D721Med (cell line): Measurements from ENCODE around the gene TLR10.
A peak's percentile ranks its signal among the peaks of the same experiment; 100 is the strongest.

Source experiments
- DNase-seq: peaks from one replicate; pipeline ENCODE4 v3.0.0; 2011; ENCODE audit warnings: low spot score; ENCODE audit not compliant: insufficient read length
- FAIRE-seq: peaks from 2 replicates; lab custom pipeline; 2011; peaks lifted over from hg19 to GRCh38; lab: Jason Lieb, UNC
- TF ChIP-seq, protein P1 (sequence below): IDR thresholded peaks from 2 replicates; pipeline ENCODE4 v1.5.1; 2012; ENCODE audit warnings: mild to moderate bottlenecking, control low read depth; ENCODE audit not compliant: insufficient read depth; ENCODE audit errors: missing control alignments

TLR10 gene, protein sequence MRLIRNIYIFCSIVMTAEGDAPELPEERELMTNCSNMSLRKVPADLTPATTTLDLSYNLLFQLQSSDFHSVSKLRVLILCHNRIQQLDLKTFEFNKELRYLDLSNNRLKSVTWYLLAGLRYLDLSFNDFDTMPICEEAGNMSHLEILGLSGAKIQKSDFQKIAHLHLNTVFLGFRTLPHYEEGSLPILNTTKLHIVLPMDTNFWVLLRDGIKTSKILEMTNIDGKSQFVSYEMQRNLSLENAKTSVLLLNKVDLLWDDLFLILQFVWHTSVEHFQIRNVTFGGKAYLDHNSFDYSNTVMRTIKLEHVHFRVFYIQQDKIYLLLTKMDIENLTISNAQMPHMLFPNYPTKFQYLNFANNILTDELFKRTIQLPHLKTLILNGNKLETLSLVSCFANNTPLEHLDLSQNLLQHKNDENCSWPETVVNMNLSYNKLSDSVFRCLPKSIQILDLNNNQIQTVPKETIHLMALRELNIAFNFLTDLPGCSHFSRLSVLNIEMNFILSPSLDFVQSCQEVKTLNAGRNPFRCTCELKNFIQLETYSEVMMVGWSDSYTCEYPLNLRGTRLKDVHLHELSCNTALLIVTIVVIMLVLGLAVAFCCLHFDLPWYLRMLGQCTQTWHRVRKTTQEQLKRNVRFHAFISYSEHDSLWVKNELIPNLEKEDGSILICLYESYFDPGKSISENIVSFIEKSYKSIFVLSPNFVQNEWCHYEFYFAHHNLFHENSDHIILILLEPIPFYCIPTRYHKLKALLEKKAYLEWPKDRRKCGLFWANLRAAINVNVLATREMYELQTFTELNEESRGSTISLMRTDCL

DNA sequence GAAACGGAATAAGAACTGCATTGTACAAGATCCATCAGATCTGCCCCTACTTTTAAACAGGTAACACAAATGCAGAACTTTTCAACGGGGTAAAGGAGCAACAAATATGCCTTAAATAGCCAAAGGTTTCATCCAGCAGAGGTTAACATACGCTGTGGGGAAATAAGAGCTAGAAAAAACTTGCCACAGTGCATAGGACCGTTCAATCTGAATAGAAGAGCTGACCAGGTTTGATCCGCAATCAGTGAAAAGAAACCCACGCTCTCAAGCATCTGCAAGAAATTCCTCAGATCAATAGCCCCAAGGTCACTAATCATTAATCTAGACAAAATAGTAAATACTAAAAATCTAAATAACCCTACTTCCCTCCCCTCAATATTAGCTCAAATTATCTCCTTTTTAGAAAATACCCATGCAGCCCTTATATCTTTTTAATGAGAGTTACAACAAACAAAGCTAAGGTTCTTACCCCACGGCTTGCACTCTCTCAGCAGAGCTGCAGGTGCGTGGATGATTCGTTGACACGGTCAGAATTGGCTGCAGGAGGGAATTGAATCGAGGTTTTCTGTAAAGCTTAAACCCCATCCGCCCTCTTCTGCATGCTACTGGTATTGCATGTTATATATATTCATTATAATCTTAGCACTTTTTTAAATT lies at the start of gene TLR10:
Gene TLR10, minus strand, starts transcription at position 539 of the 657 bp plus-strand sequence. CDS start 7,400 bp downstream, outside the sequence.
- DNase-seq = no peak
- TF ChIP-seq, protein P1, sequence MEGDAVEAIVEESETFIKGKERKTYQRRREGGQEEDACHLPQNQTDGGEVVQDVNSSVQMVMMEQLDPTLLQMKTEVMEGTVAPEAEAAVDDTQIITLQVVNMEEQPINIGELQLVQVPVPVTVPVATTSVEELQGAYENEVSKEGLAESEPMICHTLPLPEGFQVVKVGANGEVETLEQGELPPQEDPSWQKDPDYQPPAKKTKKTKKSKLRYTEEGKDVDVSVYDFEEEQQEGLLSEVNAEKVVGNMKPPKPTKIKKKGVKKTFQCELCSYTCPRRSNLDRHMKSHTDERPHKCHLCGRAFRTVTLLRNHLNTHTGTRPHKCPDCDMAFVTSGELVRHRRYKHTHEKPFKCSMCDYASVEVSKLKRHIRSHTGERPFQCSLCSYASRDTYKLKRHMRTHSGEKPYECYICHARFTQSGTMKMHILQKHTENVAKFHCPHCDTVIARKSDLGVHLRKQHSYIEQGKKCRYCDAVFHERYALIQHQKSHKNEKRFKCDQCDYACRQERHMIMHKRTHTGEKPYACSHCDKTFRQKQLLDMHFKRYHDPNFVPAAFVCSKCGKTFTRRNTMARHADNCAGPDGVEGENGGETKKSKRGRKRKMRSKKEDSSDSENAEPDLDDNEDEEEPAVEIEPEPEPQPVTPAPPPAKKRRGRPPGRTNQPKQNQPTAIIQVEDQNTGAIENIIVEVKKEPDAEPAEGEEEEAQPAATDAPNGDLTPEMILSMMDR = peak; percentile 54
- FAIRE-seq = no peak

DNA sequence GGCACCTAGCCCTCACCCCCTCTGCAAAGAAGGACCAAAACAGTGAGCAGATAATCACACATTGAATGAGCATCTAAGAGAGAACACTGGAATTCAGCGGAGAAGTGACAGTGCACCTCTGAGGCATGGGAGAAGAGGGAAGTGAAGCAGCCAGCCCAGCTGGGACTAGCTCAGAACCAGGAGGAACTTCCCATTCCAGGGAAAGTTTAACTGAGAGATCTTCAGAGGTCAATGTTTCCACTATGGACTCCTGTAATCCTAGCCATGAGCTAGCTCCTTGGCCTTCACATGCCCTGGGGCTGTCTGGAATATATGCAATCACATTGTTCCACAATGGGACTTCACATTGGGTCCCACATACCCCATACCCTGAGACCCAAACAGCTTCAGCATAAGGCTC lies 49.4 kb upstream of the TLR10 start:
- FAIRE-seq = no peak
- no peak for DNase-seq
- TF ChIP-seq, protein P1 = no peak

DNA sequence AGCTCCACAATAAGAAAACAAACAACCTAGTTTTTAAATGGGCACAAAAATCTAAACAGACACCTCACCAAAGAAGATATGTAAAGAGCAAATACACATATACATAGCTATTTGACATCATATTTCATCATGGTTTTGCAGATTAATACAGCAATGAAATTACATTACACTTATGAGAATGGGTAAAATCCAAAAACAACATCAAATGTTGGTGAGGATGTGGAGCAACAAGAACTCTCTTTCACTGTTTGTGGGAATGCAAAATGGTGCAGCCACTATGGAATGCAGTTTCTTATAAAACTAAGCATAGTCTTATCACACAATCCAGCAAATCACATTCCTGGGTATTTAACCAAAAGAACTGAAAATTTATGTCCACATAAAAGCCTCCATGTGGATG lies 48.9 kb upstream of the TLR10 start:
- FAIRE-seq (no peak), DNase-seq (no peak)
- TF ChIP-seq, protein P1 = no peak

DNA sequence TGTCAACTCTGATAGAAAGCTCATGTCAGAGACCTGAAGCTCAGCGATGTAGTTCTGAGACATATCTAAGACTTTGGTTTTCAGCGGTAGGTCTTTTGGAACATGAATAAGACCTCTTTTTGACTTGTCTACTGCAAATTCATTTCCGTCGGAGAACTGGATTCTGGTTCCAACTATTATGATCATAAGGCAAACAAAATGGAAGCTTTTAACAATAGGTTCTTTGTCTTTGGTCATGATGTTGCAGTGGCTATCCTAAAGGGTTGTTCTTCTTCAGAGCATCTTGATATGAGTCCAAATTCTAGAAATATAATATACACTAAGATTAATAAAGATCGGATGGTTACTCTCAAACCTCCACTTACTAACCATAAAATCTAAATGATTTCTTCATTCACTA lies 46.4 kb upstream of the TLR10 start:
- TF ChIP-seq, protein P1 = no peak
- FAIRE-seq = no peak
- DNase-seq = no peak

DNA sequence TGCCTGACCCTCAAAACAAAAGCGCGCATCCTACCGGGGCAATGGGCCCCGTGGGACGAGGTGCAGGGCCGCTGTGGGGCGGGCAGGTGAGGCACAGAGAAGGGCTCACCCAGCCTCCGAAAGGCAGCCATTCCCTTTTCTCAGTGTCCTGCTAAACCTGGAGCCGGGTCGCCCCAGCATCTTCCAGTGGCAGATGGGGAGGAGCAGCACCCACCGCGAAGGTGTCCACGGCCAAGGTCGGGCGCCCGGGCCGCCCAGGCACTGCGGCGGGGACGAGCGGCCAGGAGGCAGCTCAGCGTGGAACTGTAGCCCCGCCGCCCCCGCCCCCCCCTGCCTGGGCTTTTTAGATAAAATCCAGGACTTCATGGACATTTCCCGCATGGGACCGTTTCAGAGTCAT lies 41.0 kb upstream of the TLR10 start:
- FAIRE-seq (no peak), DNase-seq (no peak)
- TF ChIP-seq, protein P1 = no peak

DNA sequence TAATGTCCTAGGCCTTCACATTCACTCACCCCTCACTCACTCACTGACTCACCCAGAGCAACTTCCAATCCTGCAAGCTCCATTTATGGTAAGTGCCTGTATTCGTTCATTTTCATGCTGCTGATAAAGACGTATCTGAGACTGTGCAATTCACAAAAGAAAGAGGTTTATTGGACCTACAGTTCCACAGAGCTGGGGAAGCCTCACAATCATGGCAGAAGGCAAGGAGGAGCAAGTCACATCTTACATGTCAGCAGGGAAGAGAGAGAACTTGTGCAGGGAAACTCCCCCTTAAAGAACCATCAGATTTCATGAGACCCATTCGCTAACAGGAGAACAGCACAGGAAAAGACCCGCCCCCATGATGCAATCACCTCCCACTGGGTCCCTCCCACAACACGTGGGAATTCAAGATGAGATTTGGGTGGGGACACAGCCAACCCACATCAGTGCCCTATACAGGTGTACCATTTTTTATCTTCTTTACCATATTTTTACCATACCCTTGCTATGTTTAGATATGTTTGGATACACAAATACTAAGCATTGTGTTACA lies 40.0 kb upstream of the TLR10 start:
- TF ChIP-seq, protein P1 = no peak
- FAIRE-seq = no peak
- DNase-seq = no peak
